HT-29 (cell line): Measurements from ENCODE around the gene NELFE. TPM values are rescaled to one million over a fixed set of nuclear protein-coding genes. Genes with fewer than 3 reads are reported as not detected.

Experiments used
- DNase-seq: peaks from one replicate; pipeline ENCODE4 v3.0.0-alpha.2; 2015; ENCODE audit warnings: low spot score
- total RNA-seq: library from RNA; depleted of rRNA; stranded (reverse); fragments of >200 nt; shearing (Covaris generic); gene quantifications from 2 replicates; pipeline ENCODE4 v1.2.3, GENCODE V29; 2014

NELFE gene
- total RNA-seq, 1 experiment from 2014 or later = 85.4 TPM

DNA sequence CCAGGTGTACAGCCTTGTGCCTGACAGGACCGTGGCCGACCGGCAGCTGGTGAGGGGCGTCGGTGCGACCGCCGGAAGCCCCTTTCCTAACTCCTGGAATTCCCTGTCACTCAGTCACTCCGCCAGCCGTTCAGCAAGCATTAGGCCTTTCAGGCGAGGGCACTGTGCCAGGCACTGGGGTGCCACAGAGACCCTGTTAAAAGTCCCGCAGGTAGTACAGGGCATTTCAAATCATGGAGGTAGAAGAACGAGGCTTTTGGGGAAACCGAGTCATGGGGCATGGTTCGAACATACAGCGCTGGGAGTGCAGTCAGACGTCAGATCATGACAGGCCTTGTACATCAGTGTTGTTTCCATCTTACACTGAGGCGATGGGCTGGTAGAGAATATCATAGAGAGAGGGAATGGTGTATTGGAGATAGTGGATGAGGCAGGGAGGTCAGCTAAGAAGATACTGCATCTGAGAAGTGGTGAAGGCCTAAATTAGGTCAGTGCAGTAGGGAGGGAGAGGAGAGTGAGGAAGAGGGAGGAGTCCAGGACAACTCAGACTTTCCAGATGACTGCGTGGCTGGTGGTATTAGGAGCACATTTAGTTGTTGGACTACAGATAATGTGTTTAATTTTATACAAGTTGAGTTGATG lies 14.1 kb upstream of the NELFE start:
- no peak for DNase-seq

DNA sequence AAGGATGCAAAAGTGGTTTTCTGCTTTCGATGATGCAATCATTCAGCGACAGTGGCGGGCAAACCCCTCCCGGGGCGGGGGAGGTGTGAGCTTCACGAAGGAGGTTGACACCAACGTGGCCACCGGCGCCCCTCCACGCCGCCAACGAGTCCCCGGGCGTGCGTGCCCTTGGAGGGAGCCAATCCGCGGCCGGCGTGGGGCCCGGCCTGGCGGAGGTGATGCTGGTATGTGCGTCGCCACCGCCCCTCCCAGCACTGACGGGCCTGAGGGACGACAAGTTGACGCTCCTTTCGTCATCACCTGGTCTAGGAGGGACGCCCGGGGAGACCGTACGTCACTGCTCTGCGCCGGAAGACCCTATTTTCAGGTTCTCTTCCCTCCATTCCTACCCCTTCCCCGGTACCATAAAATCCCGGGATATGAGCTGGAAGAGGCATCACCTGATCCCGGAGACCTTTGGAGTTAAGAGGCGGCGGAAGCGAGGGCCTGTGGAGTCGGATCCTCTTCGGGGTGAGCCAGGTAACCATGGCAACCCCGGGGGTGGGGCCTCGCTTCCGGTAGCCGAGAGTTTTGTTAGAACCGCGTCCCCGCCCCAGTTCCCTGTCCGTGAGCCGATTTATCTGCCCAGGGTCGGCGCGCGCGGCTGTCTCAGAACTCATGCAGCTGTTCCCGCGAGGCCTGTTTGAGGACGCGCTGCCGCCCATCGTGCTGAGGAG lies 13.4 kb upstream of the NELFE start, which contains the start of gene DXO:
Gene DXO, minus strand, starts transcription at position 146 of the 716 bp plus-strand sequence. CDS start 463 bp downstream, outside the sequence.
- DNase-seq = peak; percentile 97

DNA sequence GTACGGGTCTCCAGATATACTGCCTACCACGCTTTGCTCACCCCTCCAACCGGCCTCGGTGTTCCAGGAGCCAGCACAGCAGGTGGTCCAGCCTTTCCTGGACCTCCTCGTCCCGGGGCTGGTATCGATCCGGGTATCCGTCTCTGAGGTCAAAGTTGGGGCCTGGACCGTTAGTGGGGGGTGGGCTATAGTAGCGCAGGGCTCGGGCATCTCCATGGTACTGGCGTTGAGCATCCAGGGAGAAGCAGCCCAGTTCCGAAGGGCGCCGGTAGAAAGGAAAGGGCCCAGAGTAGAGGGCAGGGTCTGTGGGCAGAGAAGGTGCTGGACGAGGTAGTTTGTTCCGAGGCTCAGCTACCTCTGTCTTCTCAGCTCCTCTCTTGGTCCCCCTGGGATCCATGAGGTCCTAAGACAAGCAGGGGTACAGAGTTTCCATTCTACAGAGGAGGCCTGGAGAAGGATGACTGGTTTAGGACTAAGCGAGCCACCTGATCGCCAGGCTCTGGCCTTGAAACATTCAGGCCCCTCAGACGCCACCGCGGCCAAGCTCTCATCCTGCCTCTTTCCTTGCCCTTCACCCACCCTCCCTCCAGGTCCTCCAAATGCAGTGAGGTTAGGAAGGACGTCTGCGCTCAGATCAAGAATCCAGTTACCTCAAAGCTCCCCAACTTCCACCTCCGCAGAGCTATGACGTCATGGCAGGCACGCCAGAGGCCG lies 12.7 kb upstream of the NELFE start:
- DNase-seq = no peak

DNA sequence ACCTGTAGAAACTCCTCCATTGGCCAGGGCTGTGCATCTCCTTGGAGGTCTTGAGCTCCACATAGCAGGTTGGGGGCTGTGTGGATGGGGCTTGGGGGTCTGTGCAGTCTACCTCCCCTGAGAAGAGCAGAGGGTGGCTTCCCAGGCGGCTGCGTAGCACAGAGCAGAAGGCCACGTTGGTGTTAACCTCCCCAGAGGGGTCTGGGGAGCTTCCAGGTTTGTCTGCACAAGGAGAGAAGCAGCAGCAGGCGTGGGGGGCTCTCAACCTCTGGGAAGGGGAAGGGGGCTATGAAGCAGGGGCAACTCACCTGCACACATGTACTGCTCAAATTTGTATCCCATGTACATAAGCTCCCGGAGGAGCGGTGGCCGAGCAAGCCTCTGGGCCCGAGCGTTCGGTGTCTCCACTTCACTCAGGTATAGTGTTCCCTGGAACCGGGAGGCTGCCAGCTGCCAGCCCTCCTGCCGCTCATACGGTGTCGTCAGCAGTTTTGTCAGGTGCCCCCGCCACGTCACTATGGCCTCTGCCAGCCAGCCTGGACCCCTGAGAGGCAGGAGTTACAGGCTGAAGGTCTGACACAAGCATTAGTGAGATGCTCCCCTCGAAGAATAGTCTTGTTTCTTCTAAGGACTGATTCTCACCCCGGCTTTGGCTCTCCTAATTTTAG lies 12.0 kb upstream of the NELFE start:
- peak; percentile 19 for DNase-seq

DNA sequence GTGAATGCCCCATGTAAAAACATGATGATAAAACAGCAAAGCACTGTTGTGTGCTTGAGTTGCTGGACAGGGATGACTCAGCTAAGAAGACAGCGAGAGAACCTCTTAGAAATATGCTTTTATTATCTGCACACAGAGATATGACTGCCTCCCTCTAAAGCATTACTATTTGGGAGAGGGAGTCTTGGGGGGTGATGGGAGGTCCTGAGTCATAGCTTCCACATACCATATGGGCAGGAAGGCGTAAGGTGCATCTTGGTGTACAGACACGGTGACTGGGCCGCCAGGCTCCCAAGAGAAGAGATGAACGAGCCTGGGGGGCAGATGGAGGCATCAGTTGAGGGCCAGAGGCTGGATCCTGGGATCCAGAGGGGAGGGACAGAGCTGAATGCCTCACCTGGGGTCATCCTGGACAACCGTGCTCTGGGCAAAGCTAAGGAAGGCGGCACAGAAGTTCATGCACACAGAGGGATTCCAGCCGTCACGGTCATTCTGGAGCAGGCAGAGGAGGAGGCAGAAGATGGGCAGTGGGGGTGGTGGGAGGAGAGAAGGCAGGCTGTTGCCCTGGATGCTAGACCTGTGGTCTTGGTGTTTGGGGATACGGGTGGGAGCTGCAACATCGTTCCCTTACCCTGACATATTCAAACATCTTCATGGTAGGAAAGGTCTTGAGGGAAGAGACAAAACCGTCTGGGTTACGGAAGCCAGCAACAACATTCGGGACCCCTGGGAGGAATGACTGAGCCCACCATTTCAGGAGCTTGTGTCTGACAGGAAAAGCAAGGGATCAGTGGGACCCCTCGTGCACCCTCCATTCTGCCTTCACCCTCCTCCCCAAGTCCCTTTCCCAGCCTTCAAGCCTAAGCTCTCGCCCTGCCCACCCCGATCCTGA lies 11.2 kb upstream of the NELFE start:
- DNase-seq = no peak

DNA sequence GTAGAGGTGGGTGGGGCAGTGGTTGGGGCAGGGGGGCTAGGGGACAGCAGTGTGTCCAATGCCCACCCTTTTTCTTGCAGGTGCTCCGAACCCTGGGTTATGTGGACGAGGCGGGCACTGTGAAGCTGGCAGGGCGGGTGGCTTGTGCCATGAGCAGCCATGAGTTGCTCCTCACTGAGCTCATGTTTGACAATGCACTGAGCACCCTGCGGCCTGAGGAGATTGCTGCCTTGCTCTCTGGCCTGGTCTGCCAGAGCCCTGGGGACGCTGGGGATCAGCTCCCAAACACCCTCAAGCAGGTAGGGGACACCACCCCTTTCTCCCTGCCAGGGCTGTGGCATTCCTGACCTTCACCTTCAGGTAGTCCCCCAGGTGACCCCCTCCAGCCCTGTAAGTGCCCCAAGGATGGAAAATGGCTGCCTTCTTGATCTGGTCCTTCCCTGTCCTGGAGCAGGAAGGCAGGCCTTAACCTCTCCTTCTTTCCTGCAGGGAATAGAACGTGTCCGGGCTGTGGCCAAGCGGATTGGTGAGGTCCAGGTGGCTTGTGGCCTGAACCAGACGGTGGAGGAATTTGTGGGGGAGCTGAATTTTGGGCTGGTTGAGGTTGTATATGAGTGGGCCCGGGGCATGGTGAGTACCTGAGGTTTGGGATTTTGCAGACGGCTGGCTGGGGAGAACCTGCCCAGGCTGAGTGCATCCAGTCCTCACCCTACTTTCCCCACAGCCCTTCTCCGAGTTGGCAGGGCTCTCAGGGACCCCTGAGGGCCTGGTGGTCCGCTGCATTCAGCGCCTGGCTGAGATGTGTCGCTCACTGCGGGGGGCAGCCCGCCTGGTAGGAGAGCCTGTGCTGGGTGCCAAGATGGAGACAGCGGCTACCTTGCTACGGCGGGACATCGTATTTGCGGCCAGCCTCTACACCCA lies 10.3 kb upstream of the NELFE start:
- no peak for DNase-seq

DNA sequence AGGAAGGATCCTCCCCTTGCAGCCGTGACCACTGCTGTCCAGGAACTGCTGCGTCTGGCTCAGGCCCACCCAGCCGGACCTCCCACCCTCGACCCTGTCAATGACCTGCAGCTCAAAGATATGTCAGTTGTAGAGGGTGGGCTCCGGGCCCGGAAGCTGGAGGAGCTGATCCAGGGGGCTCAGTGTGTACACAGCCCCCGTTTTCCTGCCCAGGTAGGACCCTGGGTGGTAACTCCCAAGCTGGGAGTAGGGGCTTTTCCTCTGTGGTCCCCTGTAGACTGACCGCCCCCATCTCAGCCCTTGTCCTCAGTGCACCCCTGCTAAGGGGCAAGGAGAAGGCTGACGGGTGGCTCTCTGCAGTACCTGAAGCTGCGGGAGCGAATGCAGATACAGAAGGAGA lies 9.6 kb upstream of the NELFE start:
- DNase-seq = no peak

DNA sequence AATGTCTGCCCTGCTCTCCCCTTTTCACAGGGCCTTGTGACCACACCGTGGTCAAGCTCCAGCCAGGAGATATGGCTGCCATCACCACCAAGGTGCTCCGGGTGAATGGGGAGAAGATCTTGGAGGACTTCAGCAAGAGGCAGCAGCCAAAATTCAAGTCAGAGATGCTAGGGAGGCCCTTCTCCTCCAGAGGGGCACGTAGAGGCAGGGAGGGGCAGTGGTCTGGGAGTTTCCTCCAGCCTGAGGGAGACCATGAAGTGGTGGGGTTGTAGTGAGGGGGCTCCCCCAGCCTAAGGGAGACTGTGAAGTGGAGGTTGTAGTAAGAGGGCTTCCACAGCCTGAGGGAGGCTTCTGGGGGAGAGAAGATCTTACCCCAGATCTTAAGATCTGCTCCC lies 9.2 kb upstream of the NELFE start:
- DNase-seq = no peak

DNA sequence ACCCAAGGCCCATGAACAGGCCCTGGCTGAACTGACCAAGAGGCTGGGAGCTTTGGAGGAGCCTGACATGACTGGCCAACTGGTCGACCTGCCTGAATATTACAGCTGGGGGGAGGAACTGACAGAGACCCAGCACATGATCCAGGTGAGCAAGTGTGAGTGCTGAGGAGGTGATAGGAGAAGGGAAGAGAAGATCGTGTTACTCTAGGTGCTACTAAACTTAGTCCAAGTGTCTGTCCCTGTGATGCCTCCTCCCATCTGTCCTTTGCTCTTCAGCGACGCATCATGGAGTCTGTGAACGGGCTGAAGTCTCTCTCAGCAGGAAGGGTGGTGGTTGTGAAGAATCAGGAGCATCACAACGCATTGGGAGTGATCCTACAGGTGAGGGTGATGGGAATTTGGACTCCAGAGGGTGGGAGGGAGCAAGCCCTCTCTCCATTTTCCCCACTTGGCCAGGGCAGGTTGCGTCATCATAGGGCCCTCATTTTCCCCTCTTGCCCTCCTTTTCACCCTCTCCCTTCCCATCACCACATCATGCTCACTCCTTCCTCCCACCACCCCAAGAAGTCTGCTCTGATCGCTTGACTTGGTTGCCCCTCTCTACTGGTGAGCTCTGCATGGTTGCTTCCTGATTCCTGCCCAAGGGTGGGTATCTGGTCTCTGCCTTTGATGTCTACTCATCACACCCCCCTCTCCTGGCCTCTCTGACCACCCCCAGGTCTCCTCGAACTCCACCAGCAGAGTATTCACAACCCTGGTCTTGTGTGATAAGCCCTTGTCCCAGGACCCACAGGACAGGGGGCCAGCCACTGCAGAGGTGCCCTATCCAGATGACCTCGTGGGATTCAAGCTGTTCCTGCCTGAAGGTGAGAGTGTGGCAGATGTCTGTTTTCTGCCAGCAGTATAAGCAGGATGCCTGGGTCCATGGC lies 8.5 kb upstream of the NELFE start:
- no peak for DNase-seq

DNA sequence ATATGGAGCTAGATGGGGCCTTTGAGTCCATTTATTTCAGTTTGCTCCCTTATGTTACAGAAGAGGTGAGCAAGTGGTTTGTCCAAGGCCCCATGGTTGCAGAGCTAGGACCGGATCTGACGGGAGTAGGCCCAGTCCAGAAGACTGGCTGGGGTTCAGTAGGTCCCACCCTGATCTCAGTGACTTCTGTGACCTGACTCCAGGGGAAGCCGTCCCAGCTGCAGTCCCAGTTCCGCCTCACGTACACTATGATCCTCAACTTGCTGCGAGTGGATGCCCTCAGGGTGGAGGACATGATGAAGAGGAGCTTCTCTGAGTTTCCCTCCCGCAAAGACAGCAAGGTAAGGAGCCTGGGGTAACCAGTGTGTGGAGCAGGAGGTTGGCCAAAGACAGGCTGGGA lies 7.7 kb upstream of the NELFE start:
- DNase-seq = no peak

DNA sequence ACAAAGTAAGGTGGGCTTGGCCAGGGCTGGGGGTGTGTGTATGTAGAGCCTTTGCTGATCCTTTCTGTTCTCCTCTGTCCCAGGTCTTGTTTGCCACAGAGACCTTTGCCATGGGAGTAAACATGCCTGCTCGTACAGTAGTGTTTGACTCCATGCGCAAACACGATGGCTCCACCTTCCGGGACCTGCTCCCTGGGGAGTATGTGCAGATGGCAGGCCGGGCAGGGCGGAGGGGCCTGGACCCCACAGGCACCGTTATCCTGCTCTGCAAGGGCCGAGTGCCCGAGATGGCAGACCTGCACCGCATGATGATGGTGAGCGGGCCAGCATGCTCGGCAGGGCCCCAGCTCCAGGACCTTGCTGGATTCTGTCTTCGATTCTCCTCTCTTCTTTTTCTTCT lies 6.9 kb upstream of the NELFE start:
- no peak for DNase-seq

DNA sequence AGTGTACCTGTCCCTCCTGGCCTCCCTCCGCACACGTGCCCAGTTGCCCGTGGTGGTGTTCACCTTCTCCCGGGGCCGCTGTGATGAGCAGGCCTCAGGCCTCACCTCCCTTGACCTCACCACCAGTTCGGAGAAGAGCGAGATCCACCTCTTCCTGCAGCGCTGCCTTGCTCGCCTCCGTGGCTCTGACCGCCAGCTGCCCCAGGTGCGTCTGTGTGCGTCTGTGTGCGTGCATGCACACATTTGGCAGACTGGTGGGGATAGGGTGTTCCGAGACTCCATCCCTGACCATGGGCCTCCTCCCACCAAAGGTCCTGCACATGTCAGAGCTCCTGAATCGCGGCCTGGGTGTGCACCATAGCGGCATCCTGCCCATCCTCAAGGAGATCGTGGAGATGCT lies 5.2 kb upstream of the NELFE start:
- no peak for DNase-seq

DNA sequence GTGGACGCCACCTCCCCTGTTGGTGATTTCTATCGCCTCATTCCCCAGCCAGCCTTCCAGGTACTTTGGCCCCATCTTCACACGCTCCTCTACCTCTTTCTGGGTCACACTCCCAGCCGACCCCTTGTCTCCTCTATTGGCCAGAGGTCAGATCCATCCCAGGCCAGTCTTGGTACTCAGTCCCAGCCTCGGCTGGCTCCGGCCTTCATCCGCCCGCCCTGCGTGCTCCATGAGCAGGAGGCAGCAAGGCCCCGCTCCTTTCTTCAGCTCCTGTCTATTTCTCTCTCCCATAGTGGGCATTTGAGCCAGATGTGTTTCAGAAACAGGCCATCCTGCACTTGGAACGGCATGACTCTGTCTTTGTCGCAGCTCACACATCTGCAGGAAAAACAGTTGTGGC lies 2.8 kb upstream of the NELFE start:
- no peak for DNase-seq

DNA sequence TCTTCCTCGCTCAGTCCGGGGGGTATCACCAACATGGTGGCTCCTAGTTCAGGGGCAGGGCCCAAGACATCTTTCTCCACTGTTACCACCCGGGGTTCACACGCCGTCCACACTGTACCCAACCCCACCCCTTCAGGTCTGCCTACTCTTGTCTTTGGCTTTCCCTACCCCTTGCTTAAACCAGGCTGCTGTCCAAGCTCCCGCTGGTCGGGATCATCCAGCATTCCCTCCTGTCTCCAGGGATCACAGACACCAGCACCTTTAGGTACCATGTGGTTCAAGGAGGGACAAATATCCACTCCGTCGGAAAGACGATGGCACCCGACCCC lies 395 bp downstream of the NELFE start:
- DNase-seq = peak; percentile 13

DNA sequence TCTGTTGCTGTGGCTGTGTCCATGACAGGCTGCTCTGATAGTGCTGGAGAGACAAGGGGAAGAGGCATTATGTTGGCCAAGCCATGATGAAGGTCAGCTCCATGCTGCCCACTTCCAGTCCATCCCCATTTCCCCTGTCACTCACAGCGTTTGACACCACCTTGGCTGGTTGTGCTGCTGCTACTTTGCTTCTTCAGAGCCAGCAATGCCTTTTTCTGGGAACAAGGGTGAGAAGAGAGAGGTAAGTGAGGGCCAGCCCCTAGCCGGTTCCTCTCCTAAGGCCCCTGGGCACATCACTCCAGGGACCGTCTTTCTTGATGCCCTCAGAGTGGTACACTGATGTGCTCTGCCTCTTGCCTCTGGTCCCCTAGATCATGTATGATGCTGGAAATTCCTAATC lies 2.0 kb downstream of the NELFE start:
- DNase-seq = no peak

DNA sequence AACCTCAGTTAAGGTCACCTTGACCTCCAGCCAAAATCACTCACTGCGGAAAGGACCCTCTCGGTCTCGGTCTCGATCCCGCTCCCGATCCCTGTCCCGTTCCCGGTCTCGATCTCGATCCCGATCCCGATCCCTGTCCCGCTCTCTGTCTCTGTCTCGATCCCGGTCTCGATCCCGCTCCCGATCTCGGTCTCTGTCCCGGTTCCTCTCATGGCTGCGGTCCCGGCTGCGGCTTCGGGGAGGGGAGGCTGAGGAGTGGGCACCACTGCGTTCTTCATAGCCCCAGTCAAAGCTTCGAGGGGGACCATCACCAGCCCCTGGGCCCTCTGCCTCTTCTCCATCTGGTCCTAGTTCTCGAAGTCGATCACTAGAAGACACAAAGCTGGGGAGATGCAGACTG lies 4.3 kb downstream of the NELFE start:
- no peak for DNase-seq

DNA sequence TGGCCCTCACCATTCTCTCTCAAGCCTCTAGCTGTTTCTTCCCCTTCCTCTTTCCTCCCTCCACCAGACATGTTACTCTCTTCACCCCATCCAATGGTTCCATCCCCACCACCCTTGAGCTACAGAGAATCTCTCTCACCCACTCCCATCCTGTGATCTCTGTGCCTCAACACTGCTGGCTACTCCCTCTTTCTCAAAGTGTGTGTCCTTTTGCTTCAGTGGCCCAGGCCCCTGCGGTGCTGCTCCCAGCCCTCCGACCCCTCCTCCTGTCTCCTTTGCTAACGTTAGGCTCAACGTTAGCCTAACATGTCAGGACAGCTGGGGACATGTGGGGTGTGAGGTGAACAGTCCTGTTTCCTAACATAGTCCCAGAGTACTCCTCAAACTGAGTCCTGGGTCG lies 5.9 kb downstream of the NELFE start:
- no peak for DNase-seq

DNA sequence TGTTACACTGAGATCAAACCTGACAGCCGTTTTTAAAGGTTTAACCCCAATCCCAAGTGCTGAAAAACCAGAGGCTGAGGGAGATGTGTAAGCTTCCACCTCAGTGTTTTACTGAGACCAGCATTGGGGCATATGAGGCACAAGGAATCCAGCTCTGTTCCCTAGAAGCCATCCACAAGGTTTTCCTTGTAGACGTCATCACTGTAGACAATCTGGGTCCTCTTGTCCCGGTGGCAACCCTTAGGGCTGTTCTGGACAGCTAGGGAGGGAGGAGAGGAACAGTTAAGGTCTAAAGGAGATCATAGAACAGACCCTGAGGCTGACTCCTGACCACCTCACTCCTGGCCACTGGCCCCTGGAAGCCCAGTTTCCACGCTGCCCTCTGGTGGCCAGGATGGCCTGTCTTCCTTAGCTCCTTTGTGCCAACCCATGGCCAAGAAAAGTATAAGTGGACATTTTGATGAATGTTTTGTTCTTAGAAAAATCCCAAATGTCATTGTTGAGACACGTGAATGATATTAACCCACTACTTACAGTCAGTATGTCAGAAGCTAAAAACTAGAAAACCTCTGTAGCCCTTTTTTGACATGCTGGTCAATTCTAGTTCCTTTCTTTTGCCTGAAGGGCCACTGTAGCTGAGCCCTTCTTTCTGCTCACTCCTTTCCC lies 6.5 kb downstream of the NELFE start:
- DNase-seq = peak; percentile 79
